ENCODE results near the gene NINJ1.

DNA sequence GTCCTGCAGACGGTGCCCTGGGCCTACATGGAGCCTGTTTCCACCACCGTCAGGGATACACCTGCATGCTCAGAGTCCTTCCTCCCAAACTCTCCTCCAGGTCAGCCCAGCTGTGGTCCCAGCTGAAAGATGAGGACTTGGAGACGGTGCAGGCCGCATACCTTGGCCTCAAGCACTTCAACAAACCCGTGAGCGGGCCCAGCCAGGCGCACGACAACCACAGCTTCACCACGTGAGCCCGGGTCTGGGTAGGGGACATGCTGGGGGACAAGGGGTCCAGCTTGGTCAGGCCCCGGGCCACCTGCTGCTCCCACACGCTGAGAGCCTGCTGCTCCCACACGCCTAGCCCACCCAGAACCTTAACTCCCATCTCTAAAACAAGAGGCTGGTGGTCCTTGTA, 54.7 kb downstream of the NINJ1 start:
- TF ChIP-seq, protein P1, sequence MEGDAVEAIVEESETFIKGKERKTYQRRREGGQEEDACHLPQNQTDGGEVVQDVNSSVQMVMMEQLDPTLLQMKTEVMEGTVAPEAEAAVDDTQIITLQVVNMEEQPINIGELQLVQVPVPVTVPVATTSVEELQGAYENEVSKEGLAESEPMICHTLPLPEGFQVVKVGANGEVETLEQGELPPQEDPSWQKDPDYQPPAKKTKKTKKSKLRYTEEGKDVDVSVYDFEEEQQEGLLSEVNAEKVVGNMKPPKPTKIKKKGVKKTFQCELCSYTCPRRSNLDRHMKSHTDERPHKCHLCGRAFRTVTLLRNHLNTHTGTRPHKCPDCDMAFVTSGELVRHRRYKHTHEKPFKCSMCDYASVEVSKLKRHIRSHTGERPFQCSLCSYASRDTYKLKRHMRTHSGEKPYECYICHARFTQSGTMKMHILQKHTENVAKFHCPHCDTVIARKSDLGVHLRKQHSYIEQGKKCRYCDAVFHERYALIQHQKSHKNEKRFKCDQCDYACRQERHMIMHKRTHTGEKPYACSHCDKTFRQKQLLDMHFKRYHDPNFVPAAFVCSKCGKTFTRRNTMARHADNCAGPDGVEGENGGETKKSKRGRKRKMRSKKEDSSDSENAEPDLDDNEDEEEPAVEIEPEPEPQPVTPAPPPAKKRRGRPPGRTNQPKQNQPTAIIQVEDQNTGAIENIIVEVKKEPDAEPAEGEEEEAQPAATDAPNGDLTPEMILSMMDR (IDR thresholded peaks at IDR 0.05), result no peak
- no peak for TF ChIP-seq POLR2A (IDR thresholded peaks at IDR 0.05)
